HG03103 (cell line): ENCODE data around the gene UBAC1.

ENCODE experiments used
- ATAC-seq: cut with Tn5 transposase; IDR thresholded peaks from one replicate; pipeline ENCODE4 v1.9.1; 2021; ENCODE audit warnings: low read depth; ENCODE audit not compliant: unreplicated experiment

Gene UBAC1, protein sequence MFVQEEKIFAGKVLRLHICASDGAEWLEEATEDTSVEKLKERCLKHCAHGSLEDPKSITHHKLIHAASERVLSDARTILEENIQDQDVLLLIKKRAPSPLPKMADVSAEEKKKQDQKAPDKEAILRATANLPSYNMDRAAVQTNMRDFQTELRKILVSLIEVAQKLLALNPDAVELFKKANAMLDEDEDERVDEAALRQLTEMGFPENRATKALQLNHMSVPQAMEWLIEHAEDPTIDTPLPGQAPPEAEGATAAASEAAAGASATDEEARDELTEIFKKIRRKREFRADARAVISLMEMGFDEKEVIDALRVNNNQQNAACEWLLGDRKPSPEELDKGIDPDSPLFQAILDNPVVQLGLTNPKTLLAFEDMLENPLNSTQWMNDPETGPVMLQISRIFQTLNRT

GRCh38 chr9:135961277-135961715 lies at the start of gene UBAC1:
TSS of gene UBAC1 (minus strand) at chr9:135961373. CDS start at chr9:135961162, 211 bp downstream.
- peak; percentile 90 for ATAC-seq

GRCh38 chr9:136010615-136011361 lies 49.6 kb upstream of the UBAC1 start:
- no peak for ATAC-seq

DNA sequence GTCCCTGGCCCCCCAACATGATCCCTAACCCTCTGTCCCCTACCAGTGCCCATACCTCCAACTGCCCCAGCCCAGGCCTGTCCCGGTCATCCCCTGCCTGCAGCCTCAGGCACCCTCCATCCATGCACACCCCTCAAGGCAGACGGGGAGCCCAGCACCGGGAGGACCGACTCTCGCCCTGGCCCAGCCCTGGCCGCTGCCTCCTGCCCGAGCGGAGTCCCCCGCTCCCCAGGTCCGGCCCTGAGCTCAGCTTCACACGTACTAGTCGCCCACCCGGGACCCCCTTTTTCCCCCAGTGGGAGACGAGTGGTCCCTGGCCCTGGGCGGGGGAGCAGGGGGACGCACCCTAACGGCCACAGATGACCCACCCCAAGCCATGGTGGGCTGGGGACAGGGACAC lies 49.0 kb upstream of the UBAC1 start:
- no peak for ATAC-seq

DNA sequence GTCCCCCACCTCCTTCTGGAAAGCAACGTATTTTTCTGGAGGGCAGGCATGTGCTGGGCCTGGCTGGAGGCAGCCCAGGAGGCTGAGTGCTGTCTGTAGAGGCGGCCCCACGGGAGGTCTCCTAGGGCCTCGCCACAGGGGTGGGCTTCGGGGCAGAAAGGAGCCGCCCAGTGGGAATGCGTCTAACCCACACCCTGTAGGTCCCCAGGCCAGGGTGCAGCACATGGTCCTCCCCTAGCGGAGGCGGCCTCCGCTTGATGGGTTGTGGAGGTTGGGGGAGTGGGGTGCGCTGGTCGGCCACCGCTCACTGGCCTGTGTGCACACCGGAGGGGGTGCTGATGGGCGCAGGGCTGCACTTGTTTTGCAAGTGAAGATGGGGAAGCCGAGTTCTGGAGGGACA lies 48.3 kb upstream of the UBAC1 start:
- ATAC-seq: no peak

GRCh38 chr9:136008693-136008997 lies 47.5 kb upstream of the UBAC1 start:
- ATAC-seq: no peak

DNA sequence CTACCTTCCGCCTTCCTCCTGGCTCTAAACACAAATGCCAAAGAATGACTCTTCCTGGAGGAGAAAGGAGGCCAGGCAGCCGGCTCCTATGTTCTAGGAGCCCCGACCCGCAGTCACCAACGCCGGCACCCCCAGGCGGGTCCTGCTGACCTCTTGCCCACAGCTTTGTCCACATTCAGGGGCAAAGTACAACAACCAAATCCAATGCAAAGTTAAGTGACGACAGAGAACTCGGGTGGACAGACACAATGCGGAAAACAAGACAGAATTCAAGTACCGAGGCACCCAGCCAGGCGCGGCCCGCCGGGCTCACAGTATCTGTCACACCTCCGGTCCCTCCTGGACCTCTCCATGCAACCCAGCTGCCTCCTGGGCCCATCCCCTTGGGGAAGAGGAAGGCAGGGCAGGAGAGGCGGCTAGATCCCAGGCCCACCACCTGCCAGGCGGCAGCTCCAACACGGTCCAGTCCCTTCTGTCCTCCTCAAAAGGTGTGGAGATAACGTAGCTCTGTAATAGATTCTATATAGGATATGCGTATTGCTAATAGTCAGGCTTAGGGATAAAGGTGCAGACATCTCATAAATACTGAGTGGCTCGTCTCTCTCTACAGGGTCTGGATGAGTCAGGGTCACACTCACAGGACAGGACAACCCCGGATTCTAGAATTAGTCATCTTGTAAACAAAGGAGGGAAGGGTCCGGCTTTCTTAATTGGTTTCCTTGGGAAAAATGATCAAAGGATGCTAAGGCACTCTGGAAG lies 46.9 kb upstream of the UBAC1 start:
- no peak for ATAC-seq

- ATAC-seq: no peak
These were observed 46.2 kb upstream of the UBAC1 start for GRCh38 chr9:136007276-136007933.

- no peak for ATAC-seq
These were observed 45.0 kb upstream of the UBAC1 start for GRCh38 chr9:136006169-136006568.

GRCh38 chr9:136004712-136005111 lies 43.5 kb upstream of the UBAC1 start:
- no peak for ATAC-seq

DNA sequence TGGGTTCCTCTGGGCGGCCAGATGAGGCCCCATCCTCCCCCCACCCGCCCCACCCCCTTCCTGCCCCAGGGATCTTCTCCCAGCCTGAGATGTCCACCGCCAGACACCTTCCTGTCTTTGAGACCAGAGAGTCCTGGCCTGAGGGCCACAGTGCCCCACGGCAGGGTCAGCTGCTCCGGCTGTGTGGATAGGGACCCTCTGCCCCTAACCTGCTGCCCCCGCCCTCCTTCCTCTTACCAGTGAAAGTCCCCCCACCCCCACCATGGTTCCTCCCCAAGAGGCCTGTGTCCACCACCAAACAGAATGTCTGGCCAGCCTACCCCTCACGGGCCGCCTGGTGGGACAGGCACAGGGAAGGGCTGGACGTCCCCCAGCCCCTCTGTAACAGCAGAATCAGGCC lies 43.0 kb upstream of the UBAC1 start:
- ATAC-seq: no peak

DNA sequence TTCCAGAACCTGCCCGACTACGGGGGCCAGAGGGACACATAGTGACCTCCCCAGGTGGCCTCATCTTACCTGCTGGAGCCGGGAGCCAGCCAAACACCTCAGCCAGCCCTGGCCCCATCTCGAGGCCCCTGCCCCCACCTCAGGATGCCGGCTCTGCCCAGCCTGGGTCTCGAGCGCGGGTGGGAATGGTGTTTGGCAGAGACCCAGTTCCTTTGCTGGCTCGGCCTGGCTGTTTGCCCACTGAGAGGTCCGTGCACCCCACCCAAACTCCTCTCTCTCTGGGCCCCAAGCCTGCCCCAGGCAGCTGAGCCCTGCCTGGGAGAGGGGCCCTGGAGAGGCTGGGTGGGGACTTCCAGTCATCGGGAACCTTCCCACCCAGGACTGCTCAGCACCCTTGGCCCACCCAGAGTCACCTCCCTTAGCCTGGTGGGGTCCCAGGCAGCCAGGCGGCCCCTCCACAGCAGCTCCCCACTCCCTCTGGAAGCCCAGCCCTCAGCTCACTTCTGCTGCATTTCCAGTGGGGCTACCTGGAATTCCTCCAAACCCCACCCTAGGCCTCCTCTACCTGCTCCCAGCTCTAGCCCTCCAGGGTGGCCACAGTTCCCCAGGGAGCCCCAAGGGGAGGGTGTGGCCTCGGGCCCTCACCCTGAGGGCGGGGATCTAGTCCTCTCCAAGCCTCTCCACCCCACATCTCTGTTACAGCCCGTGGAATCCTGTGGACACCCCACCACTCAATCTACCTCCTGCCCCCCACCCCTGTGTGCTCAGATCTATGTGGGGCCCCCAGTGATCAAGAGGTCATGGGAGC lies 42.4 kb upstream of the UBAC1 start:
- ATAC-seq: no peak

- no peak for ATAC-seq
These were observed 41.7 kb upstream of the UBAC1 start for GRCh38 chr9:136002881-136003280.

DNA sequence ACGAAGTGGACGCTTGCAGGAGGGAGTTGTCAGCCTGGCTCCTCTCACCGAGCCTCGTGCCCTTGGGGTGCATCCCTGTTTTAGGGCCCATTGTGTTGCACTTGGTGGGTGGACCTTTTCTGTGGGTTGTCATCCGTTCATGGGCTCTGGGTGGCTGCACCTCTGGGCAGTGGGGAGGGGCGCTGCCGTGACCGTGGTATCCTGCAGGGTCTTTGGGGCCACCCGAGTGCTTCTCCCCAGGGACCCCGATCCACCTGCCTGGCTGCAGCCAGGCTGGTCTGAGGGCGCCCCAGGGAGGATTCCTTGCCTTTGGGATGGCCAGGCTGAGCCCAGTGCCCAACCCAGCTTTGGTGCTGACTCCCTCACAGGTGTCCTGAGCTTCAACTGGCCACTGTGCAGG lies 41.0 kb upstream of the UBAC1 start:
- no peak for ATAC-seq

GRCh38 chr9:136001231-136001630 lies 40.1 kb upstream of the UBAC1 start:
- no peak for ATAC-seq

GRCh38 chr9:135998410-135999071 lies 37.4 kb upstream of the UBAC1 start:
- ATAC-seq: no peak

GRCh38 chr9:135998016-135998380 lies 36.8 kb upstream of the UBAC1 start:
- ATAC-seq: no peak

- ATAC-seq: no peak
These were observed 36.2 kb upstream of the UBAC1 start for GRCh38 chr9:135997090-135998015.

DNA sequence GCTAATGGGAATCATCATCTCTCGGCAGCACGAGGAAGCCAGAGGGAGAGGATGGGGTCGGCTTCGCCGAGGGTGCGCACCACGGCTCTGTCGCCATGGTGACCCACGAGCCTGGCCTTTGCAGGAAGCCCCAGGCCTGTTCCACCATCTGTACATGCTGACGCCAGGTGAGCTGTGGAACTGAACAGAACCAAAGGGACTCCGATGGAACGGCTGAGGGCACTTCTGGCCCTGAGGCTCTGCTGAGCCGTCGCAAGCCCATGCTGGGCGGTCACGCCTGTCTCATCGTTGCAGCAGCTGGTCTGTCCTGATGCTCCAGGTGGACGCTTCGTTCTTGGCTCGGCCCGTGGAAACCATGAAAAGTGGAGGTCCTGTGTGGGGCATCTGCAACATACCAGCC lies 34.6 kb upstream of the UBAC1 start:
- ATAC-seq: no peak
